22Rv1 (cell line): Measurements from ENCODE around the gene CD207.

Experiments used
- H3K27ac ChIP-seq: fragments of 450-650 bp; 2 replicates; pipeline ENCODE4 v1.5.1; 2017
- ZFX ChIP-seq: fragments of 450-650 bp; IDR thresholded peaks from 2 replicates; pipeline ENCODE4 v1.6.1; 2017; ENCODE audit warnings: antibody characterized with exemption, borderline replicate concordance
- TF ChIP-seq, protein P1 (sequence below): fragments of 450-650 bp; IDR thresholded peaks from 2 replicates; pipeline ENCODE4 v1.5.1; 2017; ENCODE audit warnings: mild to moderate bottlenecking

Gene CD207

GRCh38 chr2:70793450-70793849 lies 42.2 kb downstream of the CD207 start:
- H3K27ac ChIP-seq, result no peak overlapping the region
- TF ChIP-seq, protein P1, sequence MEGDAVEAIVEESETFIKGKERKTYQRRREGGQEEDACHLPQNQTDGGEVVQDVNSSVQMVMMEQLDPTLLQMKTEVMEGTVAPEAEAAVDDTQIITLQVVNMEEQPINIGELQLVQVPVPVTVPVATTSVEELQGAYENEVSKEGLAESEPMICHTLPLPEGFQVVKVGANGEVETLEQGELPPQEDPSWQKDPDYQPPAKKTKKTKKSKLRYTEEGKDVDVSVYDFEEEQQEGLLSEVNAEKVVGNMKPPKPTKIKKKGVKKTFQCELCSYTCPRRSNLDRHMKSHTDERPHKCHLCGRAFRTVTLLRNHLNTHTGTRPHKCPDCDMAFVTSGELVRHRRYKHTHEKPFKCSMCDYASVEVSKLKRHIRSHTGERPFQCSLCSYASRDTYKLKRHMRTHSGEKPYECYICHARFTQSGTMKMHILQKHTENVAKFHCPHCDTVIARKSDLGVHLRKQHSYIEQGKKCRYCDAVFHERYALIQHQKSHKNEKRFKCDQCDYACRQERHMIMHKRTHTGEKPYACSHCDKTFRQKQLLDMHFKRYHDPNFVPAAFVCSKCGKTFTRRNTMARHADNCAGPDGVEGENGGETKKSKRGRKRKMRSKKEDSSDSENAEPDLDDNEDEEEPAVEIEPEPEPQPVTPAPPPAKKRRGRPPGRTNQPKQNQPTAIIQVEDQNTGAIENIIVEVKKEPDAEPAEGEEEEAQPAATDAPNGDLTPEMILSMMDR, result no peak
- no peak for TF ChIP-seq ZFX

- TF ChIP-seq ZFX, result no peak
- TF ChIP-seq, protein P1, result no peak
- H3K27ac ChIP-seq, result no peak within 1 kb of the TSS
Measured at GRCh38 chr2:70790136-70790828, 45.3 kb downstream of the CD207 start, which contains the start of gene FIGLA. Gene FIGLA (minus strand): TSS chr2:70790643. CDS start chr2:70790638, 5 bp downstream.

DNA sequence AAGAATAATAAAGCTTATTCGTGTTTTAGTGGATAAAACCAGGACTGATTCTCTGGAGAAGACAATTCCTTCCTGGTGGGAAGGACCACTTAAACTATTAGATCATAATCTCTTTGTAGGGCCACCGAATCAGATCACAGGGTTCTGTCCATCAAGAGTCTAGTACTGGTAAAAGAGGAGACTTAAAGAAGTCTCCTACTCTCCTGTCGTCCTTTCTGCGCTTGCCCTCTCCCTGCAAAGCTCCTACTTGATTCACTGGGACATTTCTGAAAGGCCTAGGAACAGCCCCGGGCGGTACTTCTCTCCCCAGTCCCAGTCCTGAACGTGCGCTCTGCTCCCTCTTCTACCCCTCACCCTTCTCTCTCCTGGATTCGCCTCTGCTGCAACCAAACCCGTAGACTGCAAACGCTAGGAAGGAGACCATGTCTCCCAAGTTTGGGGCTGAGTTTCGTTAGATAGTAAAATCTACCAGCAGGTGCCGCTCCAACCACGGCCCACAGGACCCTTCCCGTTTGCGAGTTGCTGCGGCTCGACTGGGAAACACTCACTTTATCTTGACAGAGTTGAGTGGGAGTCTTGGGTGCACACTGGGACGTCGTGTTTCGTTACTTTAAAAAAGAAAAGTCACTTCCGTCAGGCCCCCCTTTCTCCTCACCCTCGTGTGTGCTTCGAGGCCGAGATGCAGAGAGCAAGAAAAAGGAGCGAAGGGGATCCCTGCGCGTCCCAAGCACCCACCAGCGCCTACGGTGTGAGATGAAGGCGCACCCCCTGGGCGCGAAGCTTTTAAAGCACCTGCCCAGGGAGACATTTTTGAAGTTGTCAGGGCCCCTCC lies 46.1 kb downstream of the CD207 start:
- TF ChIP-seq ZFX, result no peak
- TF ChIP-seq, protein P1, result peak; percentile 89

DNA sequence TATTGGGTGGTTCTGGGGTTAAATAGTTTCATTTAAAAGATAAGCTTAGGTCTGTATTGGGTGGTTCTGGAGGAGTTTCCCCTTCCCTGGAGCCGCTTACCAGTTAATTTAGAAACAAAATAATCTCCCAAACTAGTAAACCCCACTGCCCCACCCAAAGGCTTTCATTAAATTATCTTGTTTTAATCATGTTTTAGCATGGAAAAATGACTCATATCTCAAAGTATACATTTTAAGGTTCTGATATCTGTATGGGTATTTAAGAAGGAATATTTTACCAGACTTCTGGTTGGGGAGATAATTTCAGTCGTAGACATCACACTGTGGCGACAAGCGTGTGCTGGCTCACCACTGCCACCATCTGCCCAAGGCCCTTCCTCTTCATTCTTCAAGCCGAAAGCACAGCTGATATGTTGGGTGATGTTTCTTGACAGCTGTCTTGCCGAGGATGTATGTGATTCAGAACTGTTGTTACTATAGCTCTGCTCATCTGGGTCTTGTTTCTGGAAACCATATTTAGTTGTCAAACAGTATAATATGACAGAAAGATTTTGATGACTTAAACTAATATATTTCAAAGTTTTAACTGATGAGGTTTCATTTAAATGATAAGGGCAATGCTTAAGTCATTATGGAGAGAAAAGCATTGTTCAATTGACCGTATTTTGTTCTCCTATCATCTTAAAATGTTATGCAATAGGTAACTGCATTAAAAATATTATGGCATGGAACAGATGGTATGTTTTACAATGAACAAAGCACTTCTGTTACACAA lies 50.3 kb downstream of the CD207 start:
- H3K27ac ChIP-seq, result no peak overlapping the region
- TF ChIP-seq, protein P1, result peak; percentile 80
- no peak for TF ChIP-seq ZFX

More for the DNA sequence above, 46.1 kb downstream of the CD207 start:
- no peak overlapping the region for H3K27ac ChIP-seq

DNA sequence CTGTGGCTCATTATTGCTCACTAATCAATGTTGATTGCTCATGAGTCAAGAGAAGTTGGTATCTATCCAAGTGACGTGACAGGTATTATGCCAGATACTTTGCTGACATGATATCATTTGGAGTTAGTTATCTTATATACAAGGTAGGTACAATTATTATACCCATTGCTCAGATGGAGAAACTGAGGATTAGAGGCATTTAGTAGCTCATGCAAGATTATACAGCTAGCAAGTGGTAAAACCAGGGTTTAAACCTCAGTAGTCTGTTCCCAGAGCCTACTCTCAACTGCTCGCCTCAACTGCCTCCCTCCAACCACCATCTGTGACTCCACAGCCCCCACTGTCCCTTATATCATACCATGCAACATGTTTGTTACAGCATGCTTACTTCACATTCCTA lies 51.3 kb downstream of the CD207 start:
- no peak overlapping the region for H3K27ac ChIP-seq
- no peak for TF ChIP-seq ZFX
- TF ChIP-seq, protein P1, result no peak
